ENCODE results near the gene MUC4. TPM values are rescaled to one million over a fixed set of nuclear protein-coding genes. Genes with fewer than 3 reads are reported as not detected.

The MUC4 gene
- total and polyA plus RNA-seq, 2 experiments from 2014 or later, result 1.3 TPM

DNA sequence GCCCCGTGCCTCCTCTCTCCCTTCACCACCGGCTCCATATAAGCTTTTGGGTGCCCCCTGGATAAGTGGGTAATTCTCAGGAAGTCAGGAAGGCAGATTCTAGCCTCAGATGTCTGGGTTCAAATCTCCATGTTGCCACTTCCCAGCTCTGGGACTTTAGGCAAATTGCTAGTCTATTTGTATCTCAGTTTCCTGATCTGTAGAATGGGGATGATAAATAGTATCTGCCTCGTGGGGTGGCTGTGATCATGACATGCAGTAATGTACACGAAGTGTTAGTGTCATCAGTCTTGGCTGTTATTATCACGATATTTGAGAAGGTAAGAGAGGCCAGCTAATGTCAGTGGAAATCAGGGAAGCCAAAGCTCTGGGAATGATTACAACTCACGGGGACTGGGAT is 43.3 kb downstream of the MUC4 start:
- no peaks in the 10 kb centered on the region for H4K20me1 ChIP-seq (replicated peaks; ENCODE audit: insufficient read depth)
- DNase-seq (ENCODE audit: low spot score), result no peak
- no peak for ATAC-seq
- Mint-ChIP-seq H3K27ac (no peak overlapping the region), H3K4me1 (no peaks in the 10 kb centered on the region; the same call in 2 of the 3 replicates), H3K36me3 (ENCODE audit: low read depth) (no peaks in the 10 kb centered on the region; the same call in 2 of the 3 replicates), H3K9me3 (peaks cover 22% of the 10 kb centered on the region), H3K27me3 (ENCODE audit: insufficient read depth, low read depth, poor library complexity) (peaks cover 7% of the 10 kb centered on the region), H3K4me3 (no peak overlapping the region)
- TF ChIP-seq EZH2 (IDR thresholded peaks at IDR 0.05; ENCODE audit: low read depth, unreplicated experiment), result no peak
- TF ChIP-seq JUNB (IDR thresholded peaks at IDR 0.05; ENCODE audit: unreplicated experiment), result no peak
- TF ChIP-seq, protein P1, sequence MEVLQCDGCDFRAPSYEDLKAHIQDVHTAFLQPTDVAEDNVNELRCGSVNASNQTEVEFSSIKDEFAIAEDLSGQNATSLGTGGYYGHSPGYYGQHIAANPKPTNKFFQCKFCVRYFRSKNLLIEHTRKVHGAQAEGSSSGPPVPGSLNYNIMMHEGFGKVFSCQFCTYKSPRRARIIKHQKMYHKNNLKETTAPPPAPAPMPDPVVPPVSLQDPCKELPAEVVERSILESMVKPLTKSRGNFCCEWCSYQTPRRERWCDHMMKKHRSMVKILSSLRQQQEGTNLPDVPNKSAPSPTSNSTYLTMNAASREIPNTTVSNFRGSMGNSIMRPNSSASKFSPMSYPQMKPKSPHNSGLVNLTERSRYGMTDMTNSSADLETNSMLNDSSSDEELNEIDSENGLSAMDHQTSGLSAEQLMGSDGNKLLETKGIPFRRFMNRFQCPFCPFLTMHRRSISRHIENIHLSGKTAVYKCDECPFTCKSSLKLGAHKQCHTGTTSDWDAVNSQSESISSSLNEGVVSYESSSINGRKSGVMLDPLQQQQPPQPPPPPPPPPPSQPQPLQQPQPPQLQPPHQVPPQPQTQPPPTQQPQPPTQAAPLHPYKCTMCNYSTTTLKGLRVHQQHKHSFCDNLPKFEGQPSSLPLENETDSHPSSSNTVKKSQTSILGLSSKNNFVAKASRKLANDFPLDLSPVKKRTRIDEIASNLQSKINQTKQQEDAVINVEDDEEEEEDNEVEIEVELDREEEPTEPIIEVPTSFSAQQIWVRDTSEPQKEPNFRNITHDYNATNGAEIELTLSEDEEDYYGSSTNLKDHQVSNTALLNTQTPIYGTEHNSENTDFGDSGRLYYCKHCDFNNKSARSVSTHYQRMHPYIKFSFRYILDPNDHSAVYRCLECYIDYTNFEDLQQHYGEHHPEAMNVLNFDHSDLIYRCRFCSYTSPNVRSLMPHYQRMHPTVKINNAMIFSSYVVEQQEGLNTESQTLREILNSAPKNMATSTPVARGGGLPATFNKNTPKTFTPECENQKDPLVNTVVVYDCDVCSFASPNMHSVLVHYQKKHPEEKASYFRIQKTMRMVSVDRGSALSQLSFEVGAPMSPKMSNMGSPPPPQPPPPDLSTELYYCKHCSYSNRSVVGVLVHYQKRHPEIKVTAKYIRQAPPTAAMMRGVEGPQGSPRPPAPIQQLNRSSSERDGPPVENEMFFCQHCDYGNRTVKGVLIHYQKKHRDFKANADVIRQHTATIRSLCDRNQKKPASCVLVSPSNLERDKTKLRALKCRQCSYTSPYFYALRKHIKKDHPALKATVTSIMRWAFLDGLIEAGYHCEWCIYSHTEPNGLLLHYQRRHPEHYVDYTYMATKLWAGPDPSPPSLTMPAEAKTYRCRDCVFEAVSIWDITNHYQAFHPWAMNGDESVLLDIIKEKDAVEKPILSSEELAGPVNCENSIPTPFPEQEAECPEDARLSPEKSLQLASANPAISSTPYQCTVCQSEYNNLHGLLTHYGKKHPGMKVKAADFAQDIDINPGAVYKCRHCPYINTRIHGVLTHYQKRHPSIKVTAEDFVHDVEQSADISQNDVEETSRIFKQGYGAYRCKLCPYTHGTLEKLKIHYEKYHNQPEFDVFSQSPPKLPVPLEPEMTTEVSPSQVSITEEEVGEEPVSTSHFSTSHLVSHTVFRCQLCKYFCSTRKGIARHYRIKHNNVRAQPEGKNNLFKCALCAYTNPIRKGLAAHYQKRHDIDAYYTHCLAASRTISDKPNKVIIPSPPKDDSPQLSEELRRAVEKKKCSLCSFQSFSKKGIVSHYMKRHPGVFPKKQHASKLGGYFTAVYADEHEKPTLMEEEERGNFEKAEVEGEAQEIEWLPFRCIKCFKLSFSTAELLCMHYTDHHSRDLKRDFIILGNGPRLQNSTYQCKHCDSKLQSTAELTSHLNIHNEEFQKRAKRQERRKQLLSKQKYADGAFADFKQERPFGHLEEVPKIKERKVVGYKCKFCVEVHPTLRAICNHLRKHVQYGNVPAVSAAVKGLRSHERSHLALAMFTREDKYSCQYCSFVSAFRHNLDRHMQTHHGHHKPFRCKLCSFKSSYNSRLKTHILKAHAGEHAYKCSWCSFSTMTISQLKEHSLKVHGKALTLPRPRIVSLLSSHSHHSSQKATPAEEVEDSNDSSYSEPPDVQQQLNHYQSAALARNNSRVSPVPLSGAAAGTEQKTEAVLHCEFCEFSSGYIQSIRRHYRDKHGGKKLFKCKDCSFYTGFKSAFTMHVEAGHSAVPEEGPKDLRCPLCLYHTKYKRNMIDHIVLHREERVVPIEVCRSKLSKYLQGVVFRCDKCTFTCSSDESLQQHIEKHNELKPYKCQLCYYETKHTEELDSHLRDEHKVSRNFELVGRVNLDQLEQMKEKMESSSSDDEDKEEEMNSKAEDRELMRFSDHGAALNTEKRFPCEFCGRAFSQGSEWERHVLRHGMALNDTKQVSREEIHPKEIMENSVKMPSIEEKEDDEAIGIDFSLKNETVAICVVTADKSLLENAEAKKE (CRISPR knock-in tag; IDR thresholded peaks at IDR 0.05), result no peak
- TF ChIP-seq, protein P2, sequence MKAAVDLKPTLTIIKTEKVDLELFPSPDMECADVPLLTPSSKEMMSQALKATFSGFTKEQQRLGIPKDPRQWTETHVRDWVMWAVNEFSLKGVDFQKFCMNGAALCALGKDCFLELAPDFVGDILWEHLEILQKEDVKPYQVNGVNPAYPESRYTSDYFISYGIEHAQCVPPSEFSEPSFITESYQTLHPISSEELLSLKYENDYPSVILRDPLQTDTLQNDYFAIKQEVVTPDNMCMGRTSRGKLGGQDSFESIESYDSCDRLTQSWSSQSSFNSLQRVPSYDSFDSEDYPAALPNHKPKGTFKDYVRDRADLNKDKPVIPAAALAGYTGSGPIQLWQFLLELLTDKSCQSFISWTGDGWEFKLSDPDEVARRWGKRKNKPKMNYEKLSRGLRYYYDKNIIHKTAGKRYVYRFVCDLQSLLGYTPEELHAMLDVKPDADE (IDR thresholded peaks at IDR 0.05), result no peak
- no peak for TF ChIP-seq ZNF114 (CRISPR knock-in tag; IDR thresholded peaks at IDR 0.05)
- no peak for TF ChIP-seq CREB1 (CRISPR knock-in tag; IDR thresholded peaks at IDR 0.05; ENCODE audit: low read depth)
- no peak for TF ChIP-seq POLR2AphosphoS5 (IDR thresholded peaks at IDR 0.05; ENCODE audit: low read depth)
- TF ChIP-seq, protein P3, sequence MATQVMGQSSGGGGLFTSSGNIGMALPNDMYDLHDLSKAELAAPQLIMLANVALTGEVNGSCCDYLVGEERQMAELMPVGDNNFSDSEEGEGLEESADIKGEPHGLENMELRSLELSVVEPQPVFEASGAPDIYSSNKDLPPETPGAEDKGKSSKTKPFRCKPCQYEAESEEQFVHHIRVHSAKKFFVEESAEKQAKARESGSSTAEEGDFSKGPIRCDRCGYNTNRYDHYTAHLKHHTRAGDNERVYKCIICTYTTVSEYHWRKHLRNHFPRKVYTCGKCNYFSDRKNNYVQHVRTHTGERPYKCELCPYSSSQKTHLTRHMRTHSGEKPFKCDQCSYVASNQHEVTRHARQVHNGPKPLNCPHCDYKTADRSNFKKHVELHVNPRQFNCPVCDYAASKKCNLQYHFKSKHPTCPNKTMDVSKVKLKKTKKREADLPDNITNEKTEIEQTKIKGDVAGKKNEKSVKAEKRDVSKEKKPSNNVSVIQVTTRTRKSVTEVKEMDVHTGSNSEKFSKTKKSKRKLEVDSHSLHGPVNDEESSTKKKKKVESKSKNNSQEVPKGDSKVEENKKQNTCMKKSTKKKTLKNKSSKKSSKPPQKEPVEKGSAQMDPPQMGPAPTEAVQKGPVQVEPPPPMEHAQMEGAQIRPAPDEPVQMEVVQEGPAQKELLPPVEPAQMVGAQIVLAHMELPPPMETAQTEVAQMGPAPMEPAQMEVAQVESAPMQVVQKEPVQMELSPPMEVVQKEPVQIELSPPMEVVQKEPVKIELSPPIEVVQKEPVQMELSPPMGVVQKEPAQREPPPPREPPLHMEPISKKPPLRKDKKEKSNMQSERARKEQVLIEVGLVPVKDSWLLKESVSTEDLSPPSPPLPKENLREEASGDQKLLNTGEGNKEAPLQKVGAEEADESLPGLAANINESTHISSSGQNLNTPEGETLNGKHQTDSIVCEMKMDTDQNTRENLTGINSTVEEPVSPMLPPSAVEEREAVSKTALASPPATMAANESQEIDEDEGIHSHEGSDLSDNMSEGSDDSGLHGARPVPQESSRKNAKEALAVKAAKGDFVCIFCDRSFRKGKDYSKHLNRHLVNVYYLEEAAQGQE (IDR thresholded peaks at IDR 0.05; ENCODE audit: unreplicated experiment), result no peak
- TF ChIP-seq EZH2phosphoT487 (IDR thresholded peaks at IDR 0.05; ENCODE audit: unreplicated experiment), result no peak
- no peak for TF ChIP-seq ZNF331 (CRISPR knock-in tag; IDR thresholded peaks at IDR 0.05; ENCODE audit: low read depth)
- TF ChIP-seq, protein P4, sequence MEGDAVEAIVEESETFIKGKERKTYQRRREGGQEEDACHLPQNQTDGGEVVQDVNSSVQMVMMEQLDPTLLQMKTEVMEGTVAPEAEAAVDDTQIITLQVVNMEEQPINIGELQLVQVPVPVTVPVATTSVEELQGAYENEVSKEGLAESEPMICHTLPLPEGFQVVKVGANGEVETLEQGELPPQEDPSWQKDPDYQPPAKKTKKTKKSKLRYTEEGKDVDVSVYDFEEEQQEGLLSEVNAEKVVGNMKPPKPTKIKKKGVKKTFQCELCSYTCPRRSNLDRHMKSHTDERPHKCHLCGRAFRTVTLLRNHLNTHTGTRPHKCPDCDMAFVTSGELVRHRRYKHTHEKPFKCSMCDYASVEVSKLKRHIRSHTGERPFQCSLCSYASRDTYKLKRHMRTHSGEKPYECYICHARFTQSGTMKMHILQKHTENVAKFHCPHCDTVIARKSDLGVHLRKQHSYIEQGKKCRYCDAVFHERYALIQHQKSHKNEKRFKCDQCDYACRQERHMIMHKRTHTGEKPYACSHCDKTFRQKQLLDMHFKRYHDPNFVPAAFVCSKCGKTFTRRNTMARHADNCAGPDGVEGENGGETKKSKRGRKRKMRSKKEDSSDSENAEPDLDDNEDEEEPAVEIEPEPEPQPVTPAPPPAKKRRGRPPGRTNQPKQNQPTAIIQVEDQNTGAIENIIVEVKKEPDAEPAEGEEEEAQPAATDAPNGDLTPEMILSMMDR (conservative IDR thresholded peaks at IDR 0.05; ENCODE audit: low read depth in 2 of 2), result no peak
- H3F3A ChIP-seq (replicated peaks; ENCODE audit: low read depth), result no peaks in the 10 kb centered on the region
- H3K36me3 ChIP-seq (ENCODE audit: insufficient read depth), result no peaks in the 10 kb centered on the region
- H2AFZ ChIP-seq, result no peak overlapping the region
- no peaks in the 10 kb centered on the region for H3K79me2 ChIP-seq (replicated peaks; ENCODE audit: insufficient read depth)
- H3K27me3 ChIP-seq (ENCODE audit: insufficient read depth), result no peaks in the 10 kb centered on the region
- H3K27ac ChIP-seq (ENCODE audit: low read depth), result no peak overlapping the region
- no peak overlapping the region for H3K4me3 ChIP-seq
- no peak overlapping the region for H3K4me2 ChIP-seq
- H3K9me2 ChIP-seq (ENCODE audit: insufficient read depth), result no peaks in the 10 kb centered on the region
- no peaks in the 10 kb centered on the region for H3K4me1 ChIP-seq (ENCODE audit: insufficient read depth)
